ENCODE results near the gene IFNE.

- no peak for TF ChIP-seq EZH2 (IDR thresholded peaks at IDR 0.05; ENCODE audit: low read depth)
- TF ChIP-seq, protein P1, sequence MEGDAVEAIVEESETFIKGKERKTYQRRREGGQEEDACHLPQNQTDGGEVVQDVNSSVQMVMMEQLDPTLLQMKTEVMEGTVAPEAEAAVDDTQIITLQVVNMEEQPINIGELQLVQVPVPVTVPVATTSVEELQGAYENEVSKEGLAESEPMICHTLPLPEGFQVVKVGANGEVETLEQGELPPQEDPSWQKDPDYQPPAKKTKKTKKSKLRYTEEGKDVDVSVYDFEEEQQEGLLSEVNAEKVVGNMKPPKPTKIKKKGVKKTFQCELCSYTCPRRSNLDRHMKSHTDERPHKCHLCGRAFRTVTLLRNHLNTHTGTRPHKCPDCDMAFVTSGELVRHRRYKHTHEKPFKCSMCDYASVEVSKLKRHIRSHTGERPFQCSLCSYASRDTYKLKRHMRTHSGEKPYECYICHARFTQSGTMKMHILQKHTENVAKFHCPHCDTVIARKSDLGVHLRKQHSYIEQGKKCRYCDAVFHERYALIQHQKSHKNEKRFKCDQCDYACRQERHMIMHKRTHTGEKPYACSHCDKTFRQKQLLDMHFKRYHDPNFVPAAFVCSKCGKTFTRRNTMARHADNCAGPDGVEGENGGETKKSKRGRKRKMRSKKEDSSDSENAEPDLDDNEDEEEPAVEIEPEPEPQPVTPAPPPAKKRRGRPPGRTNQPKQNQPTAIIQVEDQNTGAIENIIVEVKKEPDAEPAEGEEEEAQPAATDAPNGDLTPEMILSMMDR (conservative IDR thresholded peaks at IDR 0.05) = no peak
Observed at GRCh38 chr9:21522348-21522747, 40.2 kb upstream of the IFNE start.

Data from PC-9 (cell line).